ENCODE measurements around the gene MECR. TPM values are rescaled to one million over a fixed set of nuclear protein-coding genes. Genes with fewer than 3 reads are reported as not detected.

MECR gene
- total and polyA plus RNA-seq, 2 experiments from 2014 or later = 25.7 to 32.3 TPM

GRCh38 chr1:29211086-29212030, 19.4 kb downstream of the MECR start:
- Mint-ChIP-seq H3K36me3 (ENCODE audit: low read depth) (peaks cover 47% of the 10 kb centered on the region), H3K27ac (no peak overlapping the region), H3K4me1 (no peaks in the 10 kb centered on the region), H3K27me3 (ENCODE audit: insufficient read depth, low read depth, poor library complexity) (peaks cover 8% of the 10 kb centered on the region), H3K4me3 (no peak overlapping the region), H3K9me3 (no peaks in the 10 kb centered on the region; the same call in 2 of the 3 replicates)
- no peak for TF ChIP-seq CREB1 (CRISPR knock-in tag; IDR thresholded peaks at IDR 0.05; ENCODE audit: low read depth)
- TF ChIP-seq EZH2 (IDR thresholded peaks at IDR 0.05; ENCODE audit: low read depth, unreplicated experiment) = no peak
- TF ChIP-seq NANOG (IDR thresholded peaks at IDR 0.05; ENCODE audit: borderline replicate concordance) = no peak
- TF ChIP-seq STAT1 (IDR thresholded peaks at IDR 0.05; ENCODE audit: unreplicated experiment) = no peak
- TF ChIP-seq EZH2phosphoT487 (IDR thresholded peaks at IDR 0.05; ENCODE audit: unreplicated experiment) = no peak
- no peak for TF ChIP-seq POLR2AphosphoS5 (IDR thresholded peaks at IDR 0.05; ENCODE audit: low read depth)
- no peak for TF ChIP-seq ETS1 (IDR thresholded peaks at IDR 0.05)
- TF ChIP-seq REST (IDR thresholded peaks at IDR 0.05; ENCODE audit: unreplicated experiment) = no peak
- no peak for TF ChIP-seq ZNF462 (CRISPR knock-in tag; IDR thresholded peaks at IDR 0.05)
- TF ChIP-seq JUNB (IDR thresholded peaks at IDR 0.05; ENCODE audit: unreplicated experiment) = no peak
- no peak for TF ChIP-seq ZNF114 (CRISPR knock-in tag; IDR thresholded peaks at IDR 0.05)
- no peak for TF ChIP-seq CTCF (conservative IDR thresholded peaks at IDR 0.05; ENCODE audit: low read depth in 2 of 2)
- TF ChIP-seq ZNF331 (CRISPR knock-in tag; IDR thresholded peaks at IDR 0.05; ENCODE audit: low read depth) = no peak
- no peaks in the 10 kb centered on the region for H3K27me3 ChIP-seq (ENCODE audit: insufficient read depth)
- no peaks in the 10 kb centered on the region for H3K9me2 ChIP-seq (ENCODE audit: insufficient read depth)
- H3K27ac ChIP-seq (ENCODE audit: low read depth) = no peak overlapping the region
- H3K4me2 ChIP-seq = no peak overlapping the region
- no peaks in the 10 kb centered on the region for H3K79me2 ChIP-seq (replicated peaks; ENCODE audit: insufficient read depth)
- no peak for DNase-seq (ENCODE audit: low spot score)
- no peaks in the 10 kb centered on the region; the same call in 1 of the 2 replicates for H4K20me1 ChIP-seq (replicated peaks; ENCODE audit: insufficient read depth)
- H3F3A ChIP-seq (replicated peaks; ENCODE audit: low read depth) = no peaks in the 10 kb centered on the region
- H2AFZ ChIP-seq = no peak overlapping the region
- no peak overlapping the region for H3K4me3 ChIP-seq
- peaks cover 24% of the 10 kb centered on the region for H3K36me3 ChIP-seq (ENCODE audit: insufficient read depth)
- H3K4me1 ChIP-seq (ENCODE audit: insufficient read depth) = no peaks in the 10 kb centered on the region
- no peak for ATAC-seq
